A673 (cell line): ENCODE results near the gene KDM4B.

Experiments used
- EZH2 ChIP-seq: fragments of 200-600 bp; sonication (generic); IDR thresholded peaks from 2 replicates; pipeline ENCODE4 v1.6.1; 2017; ENCODE audit warnings: borderline replicate concordance, low read depth, mild to moderate bottlenecking, mixed read lengths, antibody characterized with exemption, low read length; ENCODE audit not compliant: poor library complexity, severe bottlenecking
- TF ChIP-seq, protein P1 (sequence below): fragments of 300-800, 200-600 bp; sonication (generic); conservative IDR thresholded peaks from 2 replicates; pipeline ENCODE4 v1.5.1; 2017; ENCODE audit warnings: low read depth, mild to moderate bottlenecking, antibody characterized with exemption, low read length, moderate library complexity, mixed read lengths

DNA sequence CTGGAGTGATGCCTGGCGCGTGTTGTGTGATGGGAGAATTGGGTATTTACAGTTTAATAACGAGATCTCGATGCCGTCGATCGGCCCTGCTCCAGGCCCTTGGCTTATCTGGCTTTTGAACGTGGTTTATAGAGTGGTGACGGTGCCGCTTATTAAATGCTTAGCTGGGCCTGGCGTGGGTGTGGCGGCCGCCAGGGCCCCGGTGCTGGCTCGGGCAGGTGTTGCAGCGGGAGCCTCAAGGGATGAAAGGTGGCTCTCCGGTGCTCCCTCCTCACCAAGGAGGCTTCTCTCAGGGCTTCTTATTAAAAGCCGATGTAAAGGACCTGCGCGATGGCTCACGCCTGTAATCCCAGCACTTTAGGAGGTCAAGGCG is 173.8 kb downstream of the KDM4B start:
- TF ChIP-seq, protein P1, sequence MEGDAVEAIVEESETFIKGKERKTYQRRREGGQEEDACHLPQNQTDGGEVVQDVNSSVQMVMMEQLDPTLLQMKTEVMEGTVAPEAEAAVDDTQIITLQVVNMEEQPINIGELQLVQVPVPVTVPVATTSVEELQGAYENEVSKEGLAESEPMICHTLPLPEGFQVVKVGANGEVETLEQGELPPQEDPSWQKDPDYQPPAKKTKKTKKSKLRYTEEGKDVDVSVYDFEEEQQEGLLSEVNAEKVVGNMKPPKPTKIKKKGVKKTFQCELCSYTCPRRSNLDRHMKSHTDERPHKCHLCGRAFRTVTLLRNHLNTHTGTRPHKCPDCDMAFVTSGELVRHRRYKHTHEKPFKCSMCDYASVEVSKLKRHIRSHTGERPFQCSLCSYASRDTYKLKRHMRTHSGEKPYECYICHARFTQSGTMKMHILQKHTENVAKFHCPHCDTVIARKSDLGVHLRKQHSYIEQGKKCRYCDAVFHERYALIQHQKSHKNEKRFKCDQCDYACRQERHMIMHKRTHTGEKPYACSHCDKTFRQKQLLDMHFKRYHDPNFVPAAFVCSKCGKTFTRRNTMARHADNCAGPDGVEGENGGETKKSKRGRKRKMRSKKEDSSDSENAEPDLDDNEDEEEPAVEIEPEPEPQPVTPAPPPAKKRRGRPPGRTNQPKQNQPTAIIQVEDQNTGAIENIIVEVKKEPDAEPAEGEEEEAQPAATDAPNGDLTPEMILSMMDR: no peak
- TF ChIP-seq EZH2: no peak
